LNCaP clone FGC (cell line): ENCODE measurements around the gene FARSA.

Source experiments
- DNase-seq: peaks from one replicate; pipeline ENCODE4 v3.0.0-alpha.2; 2011; ENCODE audit warnings: low read depth
- H3K4me3 ChIP-seq: 2 replicates; pipeline ENCODE4 v1.5.1; 2011; ENCODE audit warnings: mild to moderate bottlenecking, low read depth, low read length, control low read depth
- CTCF ChIP-seq: IDR thresholded peaks from 2 replicates; pipeline ENCODE4 v1.5.1; 2012; ENCODE audit warnings: mild to moderate bottlenecking; ENCODE audit not compliant: control insufficient read depth, insufficient read depth; ENCODE audit errors: extremely low read depth

The FARSA gene

GRCh38 chr19:12880551-12881171 lies 52.9 kb downstream of the FARSA start:
- peak overlapping the region; percentile 96 for H3K4me3 ChIP-seq
- TF ChIP-seq CTCF = no peak
- no peak for DNase-seq

GRCh38 chr19:12875086-12875485 lies 58.4 kb downstream of the FARSA start:
- no peak for DNase-seq
- TF ChIP-seq CTCF = no peak
- no peak overlapping the region for H3K4me3 ChIP-seq

- H3K4me3 ChIP-seq = peak overlapping the region; percentile 45
- DNase-seq = no peak
- TF ChIP-seq CTCF = no peak
These were observed 59.4 kb downstream of the FARSA start for GRCh38 chr19:12873891-12874745.

GRCh38 chr19:12872941-12873890 lies 60.3 kb downstream of the FARSA start:
- peak; percentile 34 for TF ChIP-seq CTCF
- peak overlapping the region; percentile 45 for H3K4me3 ChIP-seq
- peak; percentile 94 for DNase-seq
